Measurements from ENCODE around the gene TULP4. TPM values are rescaled to one million over a fixed set of nuclear protein-coding genes. Genes with fewer than 3 reads are reported as not detected.
A peak's percentile ranks its signal among the peaks of the same experiment; 100 is the strongest.
"Not testable (repeated sequence)": the region's sequence is repeated elsewhere in the genome, so short reads cannot be mapped to it uniquely, and the experiment has no call there.

Gene TULP4
- total and polyA plus RNA-seq, 2 experiments from 2014 or later: 20.0 to 118 TPM

DNA sequence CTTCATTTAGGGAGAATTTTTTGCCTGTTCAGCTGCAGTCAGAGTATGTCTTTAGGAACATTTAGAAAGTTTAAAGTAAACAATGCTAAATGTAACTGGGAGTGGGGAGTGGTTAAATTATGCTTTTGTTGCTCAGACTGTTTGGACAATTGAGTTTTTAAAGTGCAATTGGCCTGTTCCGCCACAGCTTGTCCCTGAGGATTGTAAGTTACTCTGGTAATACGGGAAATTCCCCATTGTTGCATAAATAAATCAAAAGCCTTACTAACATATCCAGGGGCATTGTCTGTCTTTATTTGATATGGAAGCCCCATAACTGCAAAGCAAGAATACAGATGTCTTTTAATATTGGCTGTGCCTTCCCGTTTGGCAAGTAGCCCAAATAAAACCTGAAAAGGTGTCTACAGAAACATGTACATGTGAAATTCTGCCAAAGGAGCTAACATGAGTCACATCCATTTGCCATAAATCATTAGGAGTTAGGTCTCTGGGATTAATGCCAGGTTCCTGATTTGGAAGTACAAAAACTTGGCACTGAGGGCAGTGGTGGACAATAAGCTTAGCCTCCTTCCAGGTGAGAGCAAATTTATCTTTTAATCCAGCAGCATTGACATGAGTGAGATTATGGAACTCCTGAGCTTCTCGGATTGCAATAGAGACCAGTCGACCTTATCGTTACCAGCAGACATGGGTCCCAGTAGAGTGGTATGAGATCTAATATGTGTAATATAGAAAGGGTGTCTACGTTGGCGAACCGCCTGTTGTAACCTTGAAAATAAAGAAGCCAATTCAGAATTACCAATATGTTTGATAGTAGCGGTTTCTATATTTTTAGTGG is 11.7 kb upstream of the TULP4 start:
- not testable (repeated sequence) for H3K36me3 ChIP-seq; H3K4me3 ChIP-seq; H3K27me3 ChIP-seq; H3K9me3 ChIP-seq (ENCODE audit: low read depth); H3K4me1 ChIP-seq (ENCODE audit: low read depth); H3K27ac ChIP-seq
- peak in 1 of 2 donors; percentile 30 for DNase-seq (ENCODE audit: low read depth in 1 of 2, low spot score in 1 of 2)

DNA sequence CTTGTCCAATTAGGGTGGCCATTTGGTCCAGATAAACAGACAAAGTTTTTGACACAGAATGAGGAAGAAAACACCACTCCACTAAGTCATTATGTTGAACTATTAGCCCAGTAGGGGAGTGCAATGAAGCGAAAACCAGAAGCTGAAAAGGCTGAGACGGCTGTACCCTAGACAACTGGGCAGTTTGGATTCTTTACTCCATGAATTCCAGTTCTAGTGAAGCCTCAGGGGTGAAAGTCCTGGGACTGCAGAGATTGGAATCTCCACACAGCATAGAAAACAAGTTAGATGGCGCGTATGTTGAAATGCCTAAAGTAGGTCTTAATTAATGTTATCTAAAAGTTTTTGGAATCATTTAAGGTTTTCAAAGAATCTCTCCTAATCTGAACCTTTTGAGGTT is 10.7 kb upstream of the TULP4 start:
- DNase-seq (ENCODE audit: low read depth in 1 of 2, low spot score in 1 of 2): not testable (repeated sequence)

DNA sequence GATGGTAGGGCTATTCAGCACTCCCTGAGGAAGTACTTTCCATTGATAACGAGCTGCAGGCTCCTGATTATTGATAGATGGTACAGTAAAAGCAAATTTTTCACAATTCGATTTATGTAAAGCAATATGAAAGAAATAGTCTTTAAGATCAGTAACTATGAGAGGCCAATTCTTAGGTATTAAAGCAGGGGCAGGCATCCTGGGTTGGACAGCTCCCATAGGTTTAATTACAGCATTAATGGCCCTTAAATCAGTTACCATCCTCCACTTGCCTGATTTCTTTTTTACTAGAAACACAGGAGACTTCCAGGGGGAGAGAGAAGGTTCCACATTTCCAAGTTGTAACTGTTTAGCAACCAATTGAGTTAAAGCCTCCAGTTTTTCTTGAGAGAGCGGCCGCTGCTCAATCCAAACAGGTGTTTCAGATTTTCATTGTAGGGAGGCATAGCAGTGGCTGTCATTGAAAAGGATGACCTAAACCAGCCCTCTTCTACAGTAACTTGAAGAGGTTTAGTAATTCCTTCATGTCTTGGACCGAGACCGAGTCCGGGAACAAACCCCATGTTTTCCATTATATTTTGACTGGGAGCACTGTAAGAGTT is 10.0 kb upstream of the TULP4 start:
- not testable (repeated sequence) for H3K27ac ChIP-seq; H3K9me3 ChIP-seq (ENCODE audit: low read depth); H3K27me3 ChIP-seq; H3K4me3 ChIP-seq; DNase-seq (ENCODE audit: low read depth in 1 of 2, low spot score in 1 of 2); H3K4me1 ChIP-seq (ENCODE audit: low read depth); H3K36me3 ChIP-seq

More for the DNA sequence above, 10.7 kb upstream of the TULP4 start:
- not testable (repeated sequence) for H3K27me3 ChIP-seq; H3K4me1 ChIP-seq (ENCODE audit: low read depth); H3K36me3 ChIP-seq; H3K27ac ChIP-seq; H3K9me3 ChIP-seq (ENCODE audit: low read depth); H3K4me3 ChIP-seq

DNA sequence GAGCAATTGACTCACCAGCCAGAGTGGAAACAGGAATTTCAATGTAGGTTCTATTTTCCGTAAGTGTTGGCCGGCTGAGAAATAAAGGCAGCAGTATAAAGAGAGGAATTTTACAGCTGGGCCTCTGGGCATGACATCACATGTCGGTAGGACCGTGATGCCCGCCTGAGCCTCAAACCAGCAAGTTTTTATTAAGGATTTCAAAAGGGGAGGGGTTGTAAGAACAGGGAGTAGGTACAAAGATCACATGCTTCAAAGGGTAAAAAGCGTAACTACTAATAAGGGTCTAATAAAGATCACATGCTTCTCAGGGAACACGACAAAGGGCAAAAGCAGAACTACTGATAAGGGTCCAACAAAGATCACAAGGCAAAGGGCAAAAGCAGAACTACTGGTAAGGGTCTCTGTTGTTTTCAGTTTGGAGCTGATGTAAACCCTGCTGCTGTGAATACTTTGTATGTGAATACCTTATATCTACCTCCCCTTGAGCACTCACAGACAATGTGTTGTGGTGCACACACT is 9.0 kb upstream of the TULP4 start:
- no peak overlapping the region for H3K27ac ChIP-seq
- H3K36me3 ChIP-seq: no peaks in the 10 kb centered on the region
- H3K27me3 ChIP-seq: no peaks in the 10 kb centered on the region
- no peaks in the 10 kb centered on the region for H3K9me3 ChIP-seq (ENCODE audit: low read depth)
- no peak overlapping the region for H3K4me3 ChIP-seq
- DNase-seq (ENCODE audit: low read depth in 1 of 2, low spot score in 1 of 2): no peak
- TF ChIP-seq, protein P1, sequence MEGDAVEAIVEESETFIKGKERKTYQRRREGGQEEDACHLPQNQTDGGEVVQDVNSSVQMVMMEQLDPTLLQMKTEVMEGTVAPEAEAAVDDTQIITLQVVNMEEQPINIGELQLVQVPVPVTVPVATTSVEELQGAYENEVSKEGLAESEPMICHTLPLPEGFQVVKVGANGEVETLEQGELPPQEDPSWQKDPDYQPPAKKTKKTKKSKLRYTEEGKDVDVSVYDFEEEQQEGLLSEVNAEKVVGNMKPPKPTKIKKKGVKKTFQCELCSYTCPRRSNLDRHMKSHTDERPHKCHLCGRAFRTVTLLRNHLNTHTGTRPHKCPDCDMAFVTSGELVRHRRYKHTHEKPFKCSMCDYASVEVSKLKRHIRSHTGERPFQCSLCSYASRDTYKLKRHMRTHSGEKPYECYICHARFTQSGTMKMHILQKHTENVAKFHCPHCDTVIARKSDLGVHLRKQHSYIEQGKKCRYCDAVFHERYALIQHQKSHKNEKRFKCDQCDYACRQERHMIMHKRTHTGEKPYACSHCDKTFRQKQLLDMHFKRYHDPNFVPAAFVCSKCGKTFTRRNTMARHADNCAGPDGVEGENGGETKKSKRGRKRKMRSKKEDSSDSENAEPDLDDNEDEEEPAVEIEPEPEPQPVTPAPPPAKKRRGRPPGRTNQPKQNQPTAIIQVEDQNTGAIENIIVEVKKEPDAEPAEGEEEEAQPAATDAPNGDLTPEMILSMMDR (IDR thresholded peaks at IDR 0.05; ENCODE audit: low read depth, low read length): no peak
- H3K4me1 ChIP-seq (ENCODE audit: low read depth): no peaks in the 10 kb centered on the region

DNA sequence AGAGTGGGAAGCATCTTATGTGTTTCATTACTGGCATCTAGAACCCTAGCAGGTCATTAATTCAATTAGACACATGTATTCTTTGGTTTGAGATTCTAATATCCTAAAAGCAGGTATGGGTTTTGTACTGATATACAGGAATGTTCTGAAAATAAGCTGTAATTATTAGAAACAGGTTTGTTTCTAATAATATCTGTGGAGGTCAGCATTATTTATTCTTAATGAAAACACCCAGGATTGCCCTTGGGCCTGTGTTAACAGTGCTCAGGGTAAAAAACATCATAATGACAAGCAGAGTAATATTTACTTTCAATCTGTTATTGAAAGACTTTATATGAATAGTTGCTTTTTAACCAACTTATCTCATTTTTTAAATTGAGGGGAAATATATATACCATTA is 8.0 kb upstream of the TULP4 start:
- no peaks in the 10 kb centered on the region for H3K36me3 ChIP-seq
- H3K4me1 ChIP-seq (ENCODE audit: low read depth): no peaks in the 10 kb centered on the region
- DNase-seq (ENCODE audit: low read depth in 1 of 2, low spot score in 1 of 2): no peak
- no peaks in the 10 kb centered on the region for H3K9me3 ChIP-seq (ENCODE audit: low read depth)
- no peaks in the 10 kb centered on the region for H3K27me3 ChIP-seq
- H3K4me3 ChIP-seq: no peak overlapping the region
- no peak overlapping the region for H3K27ac ChIP-seq
- TF ChIP-seq, protein P1 (IDR thresholded peaks at IDR 0.05; ENCODE audit: low read depth, low read length): no peak

DNA sequence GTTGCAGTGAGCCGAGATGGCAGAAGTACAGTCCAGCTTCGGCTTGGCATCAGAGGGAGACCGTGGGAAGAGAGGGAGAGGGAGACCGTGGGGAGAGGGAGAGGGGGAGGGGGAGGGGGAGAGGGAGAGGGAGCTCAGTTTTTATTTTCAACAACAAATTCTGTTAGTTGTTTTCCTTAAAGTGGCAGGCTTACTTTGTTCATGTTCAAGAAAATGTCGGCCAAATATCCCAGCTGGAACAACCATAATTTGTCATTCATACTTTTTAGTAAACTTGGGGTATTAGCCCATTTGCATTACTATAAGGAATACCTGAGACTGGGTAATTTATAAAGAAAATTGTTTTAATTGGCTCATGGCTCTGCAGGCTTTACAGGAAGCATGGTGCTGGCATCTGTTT is 2.5 kb upstream of the TULP4 start:
- H3K36me3 ChIP-seq: peaks cover 7% of the 10 kb centered on the region
- H3K27me3 ChIP-seq: no peaks in the 10 kb centered on the region
- no peak overlapping the region for H3K27ac ChIP-seq
- H3K4me1 ChIP-seq (ENCODE audit: low read depth): no peaks in the 10 kb centered on the region
- TF ChIP-seq, protein P1 (IDR thresholded peaks at IDR 0.05; ENCODE audit: low read depth, low read length): no peak
- no peak for DNase-seq (ENCODE audit: low read depth in 1 of 2, low spot score in 1 of 2)
- no peak overlapping the region for H3K4me3 ChIP-seq
- H3K9me3 ChIP-seq (ENCODE audit: low read depth): no peaks in the 10 kb centered on the region

DNA sequence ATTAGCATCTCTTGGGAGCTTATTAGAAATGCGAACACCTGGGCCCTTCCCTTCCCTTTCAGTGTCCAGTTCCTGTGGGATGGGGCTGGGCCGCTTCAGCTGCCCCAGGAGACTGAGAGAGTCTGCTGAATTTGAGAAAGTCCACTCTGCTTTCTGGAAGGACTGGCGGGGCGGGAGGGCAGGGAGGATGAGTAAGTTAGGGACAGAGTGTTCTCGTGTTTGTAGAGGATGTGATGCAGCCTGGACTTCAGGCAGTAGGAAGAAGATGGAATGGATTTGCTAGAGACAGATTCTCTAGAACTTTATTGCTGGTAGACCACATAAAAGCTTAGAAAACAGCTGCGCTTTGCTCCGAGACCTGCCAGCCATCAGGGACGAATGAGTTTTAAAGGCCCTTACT is 1.1 kb upstream of the TULP4 start:
- TF ChIP-seq, protein P1 (IDR thresholded peaks at IDR 0.05; ENCODE audit: low read depth, low read length): no peak
- no peaks in the 10 kb centered on the region for H3K4me1 ChIP-seq (ENCODE audit: low read depth)
- no peaks in the 10 kb centered on the region for H3K27me3 ChIP-seq
- no peak overlapping the region for H3K27ac ChIP-seq
- DNase-seq (ENCODE audit: low read depth in 1 of 2, low spot score in 1 of 2): no peak
- H3K36me3 ChIP-seq: peaks cover 11% of the 10 kb centered on the region
- H3K4me3 ChIP-seq: no peak overlapping the region
- no peaks in the 10 kb centered on the region for H3K9me3 ChIP-seq (ENCODE audit: low read depth)

All from cardiac muscle cell (in vitro differentiated cells and primary cell).